Astrocyte (in vitro differentiated cells and primary cell): ENCODE results near the gene MAPK8IP2.

Source experiments
- EZH2 ChIP-seq: IDR thresholded peaks from 2 replicates; pipeline ENCODE4 v1.6.1; 2012; ENCODE audit warnings: mild to moderate bottlenecking, low read length, inconsistent platforms; ENCODE audit not compliant: insufficient read depth
- TF ChIP-seq, protein P1 (sequence below): IDR thresholded peaks from 2 replicates; pipeline ENCODE4 v1.5.1; 2011; ENCODE audit warnings: low read depth, mild to moderate bottlenecking, inconsistent platforms, low read length, moderate library complexity; ENCODE audit not compliant: insufficient read depth

DNA sequence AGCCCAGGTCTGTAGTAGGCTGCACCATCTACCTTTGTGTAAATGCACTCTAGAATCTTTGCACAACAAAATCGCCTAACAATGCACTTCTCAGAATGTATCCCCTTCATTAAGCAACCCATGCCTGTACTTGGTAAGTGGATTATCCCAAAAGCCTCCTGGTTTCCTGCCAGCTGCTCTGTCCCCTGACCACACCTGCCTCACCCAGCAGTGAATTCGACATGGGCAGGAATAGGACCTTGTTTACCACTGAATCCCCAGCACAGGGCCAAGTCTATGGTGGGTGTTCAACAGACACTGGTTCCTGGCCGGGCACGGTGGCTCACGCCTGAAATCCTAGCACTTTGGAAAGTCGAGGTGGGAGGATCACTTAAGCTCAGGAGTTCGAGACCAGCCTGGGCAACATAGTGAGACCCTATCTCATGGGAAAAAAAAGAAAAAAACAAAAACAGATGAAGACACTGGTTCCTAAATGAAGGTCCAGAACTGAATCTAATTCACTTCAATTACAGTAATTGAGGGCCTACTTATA lies 32.8 kb upstream of the MAPK8IP2 start:
- TF ChIP-seq, protein P1, sequence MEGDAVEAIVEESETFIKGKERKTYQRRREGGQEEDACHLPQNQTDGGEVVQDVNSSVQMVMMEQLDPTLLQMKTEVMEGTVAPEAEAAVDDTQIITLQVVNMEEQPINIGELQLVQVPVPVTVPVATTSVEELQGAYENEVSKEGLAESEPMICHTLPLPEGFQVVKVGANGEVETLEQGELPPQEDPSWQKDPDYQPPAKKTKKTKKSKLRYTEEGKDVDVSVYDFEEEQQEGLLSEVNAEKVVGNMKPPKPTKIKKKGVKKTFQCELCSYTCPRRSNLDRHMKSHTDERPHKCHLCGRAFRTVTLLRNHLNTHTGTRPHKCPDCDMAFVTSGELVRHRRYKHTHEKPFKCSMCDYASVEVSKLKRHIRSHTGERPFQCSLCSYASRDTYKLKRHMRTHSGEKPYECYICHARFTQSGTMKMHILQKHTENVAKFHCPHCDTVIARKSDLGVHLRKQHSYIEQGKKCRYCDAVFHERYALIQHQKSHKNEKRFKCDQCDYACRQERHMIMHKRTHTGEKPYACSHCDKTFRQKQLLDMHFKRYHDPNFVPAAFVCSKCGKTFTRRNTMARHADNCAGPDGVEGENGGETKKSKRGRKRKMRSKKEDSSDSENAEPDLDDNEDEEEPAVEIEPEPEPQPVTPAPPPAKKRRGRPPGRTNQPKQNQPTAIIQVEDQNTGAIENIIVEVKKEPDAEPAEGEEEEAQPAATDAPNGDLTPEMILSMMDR: no peak
- TF ChIP-seq EZH2: no peak
